Measurements from ENCODE around the gene XRCC6.
"Not testable (repeated sequence)": the region's sequence is repeated elsewhere in the genome, so short reads cannot be mapped to it uniquely, and the experiment has no call there.

- TF ChIP-seq ZNF274 (IDR thresholded peaks at IDR 0.05; ENCODE audit: low read depth, low read length); YY1 (IDR thresholded peaks at IDR 0.05; ENCODE audit: insufficient read depth, insufficient read length): not testable (repeated sequence)
These were observed 10.5 kb downstream of the XRCC6 start for GRCh38 chr22:41631615-41632014.

Data from NT2/D1 (cell line).